H1 (cell line): ENCODE data around the gene CDK5R2. TPM values are rescaled to one million over a fixed set of nuclear protein-coding genes. Genes with fewer than 3 reads are reported as not detected.

Experiments
- ASH2L ChIP-seq: fragments of 200-600, 300-600 bp; sonication (generic); IDR thresholded peaks from one replicate; pipeline ENCODE4 v1.7.1; 2017; ENCODE audit warnings: low read length
- CBX8 ChIP-seq: fragments of 300-800, 300-1000 bp; sonication (generic); IDR thresholded peaks from 2 replicates; pipeline ENCODE4 v1.7.1; 2016; ENCODE audit warnings: low read depth, low read length, borderline replicate concordance
- CEBPB ChIP-seq: IDR thresholded peaks from 2 replicates; pipeline ENCODE4 v1.6.1; 2012; ENCODE audit warnings: low read depth, low read length
- HDAC6 ChIP-seq: IDR thresholded peaks from one replicate; pipeline ENCODE4 v1.7.1; 2012; ENCODE audit warnings: low read depth, mild to moderate bottlenecking, inconsistent platforms, low read length, moderate library complexity
- RBBP5 ChIP-seq: IDR thresholded peaks from 2 replicates; pipeline ENCODE4 v1.7.1; 2012; ENCODE audit warnings: low read depth, mild to moderate bottlenecking, inconsistent platforms, low read length, moderate library complexity, borderline replicate concordance
- SAP30 ChIP-seq: fragments of 300-600 bp; sonication (generic); IDR thresholded peaks from 2 replicates; pipeline ENCODE4 v1.7.1; 2012; ENCODE audit warnings: low read length, moderate library complexity, mild to moderate bottlenecking, inconsistent platforms; ENCODE audit not compliant: insufficient read depth, insufficient replicate concordance
- SIN3A ChIP-seq, 2 experiments: IDR thresholded peaks in 1 of 2; conservative IDR thresholded peaks in 1 of 2; 2 replicates each; pipeline ENCODE4 v1.6.1; 2011 to 2012; ENCODE audit warnings: low read length in 2 of 2, improper control_type of control experiment in 1 of 2, low read depth in 1 of 2, mild to moderate bottlenecking in 1 of 2
- TEAD4 ChIP-seq: IDR thresholded peaks from 2 replicates; pipeline ENCODE4 v1.6.1; 2012; ENCODE audit warnings: low read depth, low read length, inconsistent platforms, mixed read lengths
- polyA plus RNA-seq, 7 experiments: library from polyadenylated mRNA; depleted of rRNA in 3 of 7; stranded (reverse) in 5 of 7; unstranded in 2 of 7; fragments of >200 nt in 5 of 7; fragments of 200-250 nt in 2 of 7; gene quantifications; 1 replicate in 5 of 7; 2 replicates in 1 of 7; 4 replicates in 1 of 7; pipeline versions ENCODE4 v1.2.1 to v1.2.3, GENCODE V29; 2011 to 2013; ENCODE audit warnings: missing spikeins in 2 of 7, mixed read lengths in 2 of 7
- total RNA-seq: library from RNA; stranded (reverse); fragmentation: NEBNext Ultra II Directional; extraction: Animal tissue kit (Norgen Biotek cat#: 25700); gene quantifications from 2 replicates; pipeline ENCODE4 v1.2.1, GENCODE V29; 2021
- TF ChIP-seq, protein P1 (sequence below): fragments of 300-600 bp; sonication (generic); IDR thresholded peaks from 2 replicates; pipeline ENCODE4 v1.7.1; 2012; ENCODE audit warnings: low read length, moderate library complexity, mild to moderate bottlenecking, inconsistent platforms; ENCODE audit not compliant: insufficient replicate concordance

The CDK5R2 gene
- total and polyA plus RNA-seq, 2 of the 8 experiments (the other 6 are each of a cell fraction or from before 2014, with no cell fraction given): 0.14 TPM; not detected in 1

DNA sequence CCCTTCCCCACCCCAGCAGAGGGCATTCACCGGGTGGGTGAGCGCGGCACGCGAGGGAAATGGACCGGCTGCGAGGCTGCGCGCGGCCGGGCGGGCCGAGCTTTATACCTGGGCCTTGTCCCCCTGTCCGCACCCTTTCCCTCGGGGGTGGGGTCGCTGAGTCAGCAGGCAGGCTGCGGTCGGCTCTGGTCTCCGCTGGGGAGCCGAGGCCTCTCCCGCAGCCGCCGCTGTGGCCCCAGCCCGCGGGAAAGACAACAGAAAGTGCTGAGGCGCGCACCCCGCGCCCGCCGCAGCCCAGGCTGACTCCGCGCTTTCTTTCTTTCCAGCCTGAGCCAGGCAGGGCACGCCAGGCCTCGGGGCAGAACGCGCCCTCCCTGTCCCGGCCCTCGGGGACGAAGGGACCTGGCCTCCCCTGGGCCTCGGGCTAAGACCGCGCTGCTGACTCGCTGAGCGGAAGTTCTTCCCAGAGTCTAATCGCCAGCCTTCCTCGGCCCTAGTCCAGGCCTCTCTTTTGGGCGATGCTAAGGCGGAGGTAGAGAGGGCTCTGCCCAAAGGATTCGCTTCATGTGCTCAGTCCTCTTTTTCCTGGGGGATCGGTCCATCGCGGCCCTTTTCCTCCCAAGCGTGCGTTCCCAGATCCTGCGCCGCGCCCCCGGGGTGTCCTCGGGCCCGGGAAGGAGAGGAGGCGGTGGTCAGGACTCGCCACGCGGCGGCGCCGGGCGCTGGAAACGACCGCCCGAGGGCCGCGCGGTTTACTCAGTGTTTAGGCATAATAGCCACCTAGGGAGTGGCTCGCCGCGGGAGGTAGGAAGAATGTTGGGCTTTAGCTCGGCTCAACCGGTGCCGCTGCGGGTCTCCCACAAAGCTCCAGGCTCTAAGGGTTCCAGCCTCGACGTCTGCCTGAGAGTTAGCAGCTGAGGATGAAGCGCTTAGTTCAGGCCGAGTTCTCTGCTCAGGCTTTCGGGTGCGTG lies 34.2 kb downstream of the CDK5R2 start, which contains the start of gene CRYBA2 (continued):
- no peak for TF ChIP-seq SIN3A (conservative IDR thresholded peaks at IDR 0.05 in 1 of 2, IDR thresholded peaks at IDR 0.05 in 1 of 2; ENCODE audit: low read depth in 1 of 2, low read length in 2 of 2)
- no peak for TF ChIP-seq HDAC6
- TF ChIP-seq SAP30: no peak
- no peak for TF ChIP-seq RBBP5
- TF ChIP-seq CBX8: 0 out of 2 replicates have a peak, but pooled peaks have one; percentile 50
- TF ChIP-seq TEAD4: no peak
- no peak for TF ChIP-seq CEBPB
- TF ChIP-seq, protein P1, sequence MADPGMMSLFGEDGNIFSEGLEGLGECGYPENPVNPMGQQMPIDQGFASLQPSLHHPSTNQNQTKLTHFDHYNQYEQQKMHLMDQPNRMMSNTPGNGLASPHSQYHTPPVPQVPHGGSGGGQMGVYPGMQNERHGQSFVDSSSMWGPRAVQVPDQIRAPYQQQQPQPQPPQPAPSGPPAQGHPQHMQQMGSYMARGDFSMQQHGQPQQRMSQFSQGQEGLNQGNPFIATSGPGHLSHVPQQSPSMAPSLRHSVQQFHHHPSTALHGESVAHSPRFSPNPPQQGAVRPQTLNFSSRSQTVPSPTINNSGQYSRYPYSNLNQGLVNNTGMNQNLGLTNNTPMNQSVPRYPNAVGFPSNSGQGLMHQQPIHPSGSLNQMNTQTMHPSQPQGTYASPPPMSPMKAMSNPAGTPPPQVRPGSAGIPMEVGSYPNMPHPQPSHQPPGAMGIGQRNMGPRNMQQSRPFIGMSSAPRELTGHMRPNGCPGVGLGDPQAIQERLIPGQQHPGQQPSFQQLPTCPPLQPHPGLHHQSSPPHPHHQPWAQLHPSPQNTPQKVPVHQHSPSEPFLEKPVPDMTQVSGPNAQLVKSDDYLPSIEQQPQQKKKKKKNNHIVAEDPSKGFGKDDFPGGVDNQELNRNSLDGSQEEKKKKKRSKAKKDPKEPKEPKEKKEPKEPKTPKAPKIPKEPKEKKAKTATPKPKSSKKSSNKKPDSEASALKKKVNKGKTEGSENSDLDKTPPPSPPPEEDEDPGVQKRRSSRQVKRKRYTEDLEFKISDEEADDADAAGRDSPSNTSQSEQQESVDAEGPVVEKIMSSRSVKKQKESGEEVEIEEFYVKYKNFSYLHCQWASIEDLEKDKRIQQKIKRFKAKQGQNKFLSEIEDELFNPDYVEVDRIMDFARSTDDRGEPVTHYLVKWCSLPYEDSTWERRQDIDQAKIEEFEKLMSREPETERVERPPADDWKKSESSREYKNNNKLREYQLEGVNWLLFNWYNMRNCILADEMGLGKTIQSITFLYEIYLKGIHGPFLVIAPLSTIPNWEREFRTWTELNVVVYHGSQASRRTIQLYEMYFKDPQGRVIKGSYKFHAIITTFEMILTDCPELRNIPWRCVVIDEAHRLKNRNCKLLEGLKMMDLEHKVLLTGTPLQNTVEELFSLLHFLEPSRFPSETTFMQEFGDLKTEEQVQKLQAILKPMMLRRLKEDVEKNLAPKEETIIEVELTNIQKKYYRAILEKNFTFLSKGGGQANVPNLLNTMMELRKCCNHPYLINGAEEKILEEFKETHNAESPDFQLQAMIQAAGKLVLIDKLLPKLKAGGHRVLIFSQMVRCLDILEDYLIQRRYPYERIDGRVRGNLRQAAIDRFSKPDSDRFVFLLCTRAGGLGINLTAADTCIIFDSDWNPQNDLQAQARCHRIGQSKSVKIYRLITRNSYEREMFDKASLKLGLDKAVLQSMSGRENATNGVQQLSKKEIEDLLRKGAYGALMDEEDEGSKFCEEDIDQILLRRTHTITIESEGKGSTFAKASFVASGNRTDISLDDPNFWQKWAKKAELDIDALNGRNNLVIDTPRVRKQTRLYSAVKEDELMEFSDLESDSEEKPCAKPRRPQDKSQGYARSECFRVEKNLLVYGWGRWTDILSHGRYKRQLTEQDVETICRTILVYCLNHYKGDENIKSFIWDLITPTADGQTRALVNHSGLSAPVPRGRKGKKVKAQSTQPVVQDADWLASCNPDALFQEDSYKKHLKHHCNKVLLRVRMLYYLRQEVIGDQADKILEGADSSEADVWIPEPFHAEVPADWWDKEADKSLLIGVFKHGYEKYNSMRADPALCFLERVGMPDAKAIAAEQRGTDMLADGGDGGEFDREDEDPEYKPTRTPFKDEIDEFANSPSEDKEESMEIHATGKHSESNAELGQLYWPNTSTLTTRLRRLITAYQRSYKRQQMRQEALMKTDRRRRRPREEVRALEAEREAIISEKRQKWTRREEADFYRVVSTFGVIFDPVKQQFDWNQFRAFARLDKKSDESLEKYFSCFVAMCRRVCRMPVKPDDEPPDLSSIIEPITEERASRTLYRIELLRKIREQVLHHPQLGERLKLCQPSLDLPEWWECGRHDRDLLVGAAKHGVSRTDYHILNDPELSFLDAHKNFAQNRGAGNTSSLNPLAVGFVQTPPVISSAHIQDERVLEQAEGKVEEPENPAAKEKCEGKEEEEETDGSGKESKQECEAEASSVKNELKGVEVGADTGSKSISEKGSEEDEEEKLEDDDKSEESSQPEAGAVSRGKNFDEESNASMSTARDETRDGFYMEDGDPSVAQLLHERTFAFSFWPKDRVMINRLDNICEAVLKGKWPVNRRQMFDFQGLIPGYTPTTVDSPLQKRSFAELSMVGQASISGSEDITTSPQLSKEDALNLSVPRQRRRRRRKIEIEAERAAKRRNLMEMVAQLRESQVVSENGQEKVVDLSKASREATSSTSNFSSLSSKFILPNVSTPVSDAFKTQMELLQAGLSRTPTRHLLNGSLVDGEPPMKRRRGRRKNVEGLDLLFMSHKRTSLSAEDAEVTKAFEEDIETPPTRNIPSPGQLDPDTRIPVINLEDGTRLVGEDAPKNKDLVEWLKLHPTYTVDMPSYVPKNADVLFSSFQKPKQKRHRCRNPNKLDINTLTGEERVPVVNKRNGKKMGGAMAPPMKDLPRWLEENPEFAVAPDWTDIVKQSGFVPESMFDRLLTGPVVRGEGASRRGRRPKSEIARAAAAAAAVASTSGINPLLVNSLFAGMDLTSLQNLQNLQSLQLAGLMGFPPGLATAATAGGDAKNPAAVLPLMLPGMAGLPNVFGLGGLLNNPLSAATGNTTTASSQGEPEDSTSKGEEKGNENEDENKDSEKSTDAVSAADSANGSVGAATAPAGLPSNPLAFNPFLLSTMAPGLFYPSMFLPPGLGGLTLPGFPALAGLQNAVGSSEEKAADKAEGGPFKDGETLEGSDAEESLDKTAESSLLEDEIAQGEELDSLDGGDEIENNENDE: no peak
- TF ChIP-seq ASH2L: no peak
